ENCODE results near the gene SLC25A23. TPM values are rescaled to one million over a fixed set of nuclear protein-coding genes. Genes with fewer than 3 reads are reported as not detected.

Gene SLC25A23
- total and polyA plus RNA-seq, 2 of the 4 experiments (the other 2 are of a cell fraction), result 7.0 to 7.6 TPM

GRCh38 chr19:6466526-6467248 lies 7.1 kb upstream of the SLC25A23 start:
- Histone ChIP-seq H3K9ac (ENCODE audit: low read depth, low read length) (no peak overlapping the region), H4K20me1 (ENCODE audit: insufficient read depth, low read length) (no peaks in the 10 kb centered on the region), H2BK20ac (ENCODE audit: low read depth, low read length) (no peak overlapping the region), H3K56ac (ENCODE audit: extremely low read depth, insufficient read depth, low read length) (no peak overlapping the region), H2AFZ (replicated peaks; ENCODE audit: low read length, poor library complexity) (no peak overlapping the region), H3K4me1 (ENCODE audit: control insufficient read depth, insufficient read depth, low read length) (no peaks in the 10 kb centered on the region), H4K91ac (ENCODE audit: insufficient read depth, low read depth, low read length) (no peak overlapping the region), H3K36me3 (ENCODE audit: control insufficient read depth, insufficient read depth, low read length) (no peaks in the 10 kb centered on the region), H3K27me3 (ENCODE audit: control insufficient read depth, insufficient read depth, low read length) (peaks cover 29% of the 10 kb centered on the region), H3K18ac (ENCODE audit: low read depth, low read length) (no peak overlapping the region), H2BK5ac (ENCODE audit: low read depth, low read length, poor library complexity, severe bottlenecking) (no peak overlapping the region), H3K14ac (replicated peaks; ENCODE audit: low read depth, low read length) (no peak overlapping the region), H3K4ac (ENCODE audit: low read depth, low read length) (no peak overlapping the region), H4K8ac (ENCODE audit: low read depth in 2 of 2, low read length in 2 of 2) (no peak overlapping the region), H3K27ac (ENCODE audit: insufficient read depth, low read length) (no peak overlapping the region), H2BK120ac (ENCODE audit: low read depth, low read length) (no peak overlapping the region), H3K23ac (ENCODE audit: low read depth, low read length) (no peak overlapping the region), H2BK15ac (ENCODE audit: low read depth, low read length) (no peak overlapping the region), H3K9me3 (ENCODE audit: control insufficient read depth, insufficient read depth, low read length) (no peaks in the 10 kb centered on the region), H2AK9ac (replicated peaks; ENCODE audit: low read depth, low read length, poor library complexity) (no peak overlapping the region), H3K4me3 (ENCODE audit: insufficient read depth, low read depth, low read length) (no peak overlapping the region), H2AK5ac (ENCODE audit: low read depth, low read length) (no peak overlapping the region), H3K9me1 (ENCODE audit: insufficient read depth, low read length) (no peaks in the 10 kb centered on the region), H3K79me1 (ENCODE audit: low read depth in 1 of 2, low read length in 2 of 2) (no peaks in the 10 kb centered on the region), H3K4me2 (ENCODE audit: low read depth, low read length) (no peak overlapping the region), H4K5ac (ENCODE audit: low read depth, low read length) (no peak overlapping the region)
- TF ChIP-seq ELK1 (IDR thresholded peaks at IDR 0.05; ENCODE audit: borderline replicate concordance, low read depth, low read length), result no peak
- TF ChIP-seq MAZ (IDR thresholded peaks at IDR 0.05; ENCODE audit: borderline replicate concordance, low read depth, low read length), result no peak
- TF ChIP-seq CEBPB (IDR thresholded peaks at IDR 0.05; ENCODE audit: low read depth, low read length), result no peak
- TF ChIP-seq POLR2A (IDR thresholded peaks at IDR 0.05; ENCODE audit: low read depth, low read length), result no peak
- TF ChIP-seq NFE2L2 (IDR thresholded peaks at IDR 0.05; ENCODE audit: low read depth, low read length), result no peak
- TF ChIP-seq MAFK (IDR thresholded peaks at IDR 0.05; ENCODE audit: low read depth, low read length), result no peak
- TF ChIP-seq FOS (IDR thresholded peaks at IDR 0.05; ENCODE audit: low read depth, low read length), result no peak
- TF ChIP-seq RFX5 (IDR thresholded peaks at IDR 0.05; ENCODE audit: low read depth, low read length), result no peak
- no peak for TF ChIP-seq RAD21 (IDR thresholded peaks at IDR 0.05; ENCODE audit: low read length)
- TF ChIP-seq MXI1 (IDR thresholded peaks at IDR 0.05; ENCODE audit: borderline replicate concordance, low read depth, low read length), result no peak
- no peak for TF ChIP-seq CHD1 (IDR thresholded peaks at IDR 0.05; ENCODE audit: low read depth, low read length)
- no peak for TF ChIP-seq SMC3 (IDR thresholded peaks at IDR 0.05; ENCODE audit: low read depth, low read length)
- no peak for TF ChIP-seq BHLHE40 (IDR thresholded peaks at IDR 0.05; ENCODE audit: low read depth, low read length)
- TF ChIP-seq CTCF (conservative IDR thresholded peaks at IDR 0.05; ENCODE audit: low read depth, low read length), result no peak
- TF ChIP-seq USF2 (IDR thresholded peaks at IDR 0.05; ENCODE audit: low read depth, low read length), result no peak
- TF ChIP-seq RCOR1 (IDR thresholded peaks at IDR 0.05; ENCODE audit: insufficient replicate concordance, low read length), result no peak
- intact Hi-C loops (cut with micrococcal nuclease) (no loop called here), in situ Hi-C loops (cut with MboI; ENCODE audit: low sequenced_read_pairs) (no loop called here), dilution Hi-C loops (cut with HindIII; ENCODE audit: low sequenced_read_pairs, unreplicated experiment) (no loop called here)
- ATAC-seq (ENCODE audit: low read depth) (no peak), DNase-seq (no peak)
- ChIA-PET CTCF (no interaction called here), POLR2A (ENCODE audit: unreplicated experiment) (no interaction called here)
- WGBS, 2 experiments (ENCODE audit: extremely low coverage in 2 of 2, insufficient read length in 1 of 2), result 88% methylated on average over 10 of the region's 21 CpGs; no CpG with 5 or more reads in 1 of the 2 experiments
- no TSS peak for BruUV-seq (replicated peaks)
